ENCODE results near the gene SLC7A5.

DNA sequence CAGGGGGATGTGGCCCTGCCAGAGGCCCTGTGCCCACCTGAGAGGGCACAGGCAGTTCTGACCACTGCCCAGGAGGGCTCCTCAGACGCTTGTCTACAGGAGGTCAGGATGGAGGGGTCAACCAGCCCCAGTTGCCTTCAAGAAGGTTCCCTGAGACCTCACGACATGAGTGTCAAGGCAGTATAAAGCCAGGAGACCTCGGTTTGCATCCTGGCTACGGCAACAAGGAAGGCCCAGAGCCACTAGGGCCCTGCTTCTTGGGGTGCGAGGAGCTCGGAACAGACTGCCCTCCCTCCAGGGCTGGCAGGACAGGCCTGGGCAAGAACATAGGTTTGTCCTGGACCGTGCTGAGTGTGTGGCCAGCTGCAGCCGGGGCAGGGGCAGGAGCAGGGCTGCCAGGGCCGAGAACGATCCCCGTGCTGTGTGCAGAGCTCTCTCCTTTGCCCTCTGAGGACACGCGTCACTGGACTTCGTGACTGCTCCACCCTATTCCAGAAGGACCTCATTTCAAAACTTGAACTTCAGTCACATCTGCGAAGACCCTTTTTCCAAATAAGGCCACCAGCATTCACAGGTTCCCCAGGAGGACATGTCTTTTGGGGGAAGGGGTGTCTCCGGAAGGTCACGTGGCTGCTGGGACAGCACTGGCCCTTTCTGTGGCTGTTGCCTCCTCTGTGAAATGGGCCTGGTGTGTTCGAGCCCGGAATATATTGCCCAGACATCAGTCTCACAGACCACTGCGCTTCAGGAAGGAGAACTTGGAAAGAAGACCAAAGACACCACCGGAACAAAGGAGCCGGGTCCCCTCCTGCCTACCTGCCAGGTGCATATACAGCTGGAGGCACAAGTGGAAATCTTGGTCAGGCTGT lies 27.7 kb downstream of the SLC7A5 start:
- TF ChIP-seq, protein P1, sequence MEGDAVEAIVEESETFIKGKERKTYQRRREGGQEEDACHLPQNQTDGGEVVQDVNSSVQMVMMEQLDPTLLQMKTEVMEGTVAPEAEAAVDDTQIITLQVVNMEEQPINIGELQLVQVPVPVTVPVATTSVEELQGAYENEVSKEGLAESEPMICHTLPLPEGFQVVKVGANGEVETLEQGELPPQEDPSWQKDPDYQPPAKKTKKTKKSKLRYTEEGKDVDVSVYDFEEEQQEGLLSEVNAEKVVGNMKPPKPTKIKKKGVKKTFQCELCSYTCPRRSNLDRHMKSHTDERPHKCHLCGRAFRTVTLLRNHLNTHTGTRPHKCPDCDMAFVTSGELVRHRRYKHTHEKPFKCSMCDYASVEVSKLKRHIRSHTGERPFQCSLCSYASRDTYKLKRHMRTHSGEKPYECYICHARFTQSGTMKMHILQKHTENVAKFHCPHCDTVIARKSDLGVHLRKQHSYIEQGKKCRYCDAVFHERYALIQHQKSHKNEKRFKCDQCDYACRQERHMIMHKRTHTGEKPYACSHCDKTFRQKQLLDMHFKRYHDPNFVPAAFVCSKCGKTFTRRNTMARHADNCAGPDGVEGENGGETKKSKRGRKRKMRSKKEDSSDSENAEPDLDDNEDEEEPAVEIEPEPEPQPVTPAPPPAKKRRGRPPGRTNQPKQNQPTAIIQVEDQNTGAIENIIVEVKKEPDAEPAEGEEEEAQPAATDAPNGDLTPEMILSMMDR (IDR thresholded peaks at IDR 0.05), result no peak
- TF ChIP-seq EP300 (IDR thresholded peaks at IDR 0.05; ENCODE audit: low read depth) (no peak), POLR2AphosphoS5 (IDR thresholded peaks at IDR 0.05) (no peak)

All from transverse colon (tissue), 4 donors.